ENCODE results near the gene NLRP8.
"Not testable (repeated sequence)": the region's sequence is repeated elsewhere in the genome, so short reads cannot be mapped to it uniquely, and the experiment has no call there.

The NLRP8 gene

DNA sequence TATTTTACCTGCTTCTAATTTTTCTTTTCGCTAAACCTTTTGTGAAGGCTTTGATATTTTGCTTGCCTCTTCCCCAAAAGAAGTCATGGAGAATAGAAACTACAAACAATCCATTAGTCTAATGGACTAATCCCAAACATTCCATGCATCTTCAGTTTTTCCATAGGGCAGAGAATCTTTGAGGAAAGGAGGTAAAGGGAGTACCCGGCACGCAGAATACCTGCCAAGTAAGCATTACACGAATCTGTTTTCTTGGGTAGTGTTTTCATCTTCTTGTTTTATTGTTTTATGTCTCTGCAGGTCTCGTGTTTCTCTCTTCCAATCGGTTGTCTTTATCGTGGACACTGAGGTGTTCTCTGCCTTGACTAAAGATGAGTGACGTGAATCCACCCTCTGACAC lies at the start of gene NLRP8:
Gene NLRP8 (plus strand): TSS at position 301 of the 400 bp plus-strand sequence.
- DNase-seq (ENCODE audit: low read depth): no peak

DNA sequence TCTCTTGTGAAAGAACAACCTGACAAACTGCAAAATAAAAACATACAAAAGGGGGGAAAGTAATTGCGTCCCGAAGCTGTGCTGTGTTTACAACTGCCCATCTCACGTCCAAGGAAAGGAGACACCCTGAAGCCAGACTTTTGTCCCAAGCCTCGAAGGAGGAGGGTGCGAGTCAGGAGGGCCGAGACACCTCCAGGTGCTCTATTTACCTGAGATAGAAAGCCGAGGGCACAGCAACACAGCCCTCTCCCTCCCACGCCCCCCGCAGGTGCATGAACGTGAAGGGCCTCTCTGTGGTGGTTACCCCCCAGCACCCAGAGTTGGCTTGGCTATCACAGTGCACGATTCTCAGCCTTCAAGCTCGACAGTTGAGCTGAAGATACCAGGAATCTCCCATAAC lies 48.7 kb upstream of the NLRP8 start:
- DNase-seq (ENCODE audit: low read depth): no peak

DNA sequence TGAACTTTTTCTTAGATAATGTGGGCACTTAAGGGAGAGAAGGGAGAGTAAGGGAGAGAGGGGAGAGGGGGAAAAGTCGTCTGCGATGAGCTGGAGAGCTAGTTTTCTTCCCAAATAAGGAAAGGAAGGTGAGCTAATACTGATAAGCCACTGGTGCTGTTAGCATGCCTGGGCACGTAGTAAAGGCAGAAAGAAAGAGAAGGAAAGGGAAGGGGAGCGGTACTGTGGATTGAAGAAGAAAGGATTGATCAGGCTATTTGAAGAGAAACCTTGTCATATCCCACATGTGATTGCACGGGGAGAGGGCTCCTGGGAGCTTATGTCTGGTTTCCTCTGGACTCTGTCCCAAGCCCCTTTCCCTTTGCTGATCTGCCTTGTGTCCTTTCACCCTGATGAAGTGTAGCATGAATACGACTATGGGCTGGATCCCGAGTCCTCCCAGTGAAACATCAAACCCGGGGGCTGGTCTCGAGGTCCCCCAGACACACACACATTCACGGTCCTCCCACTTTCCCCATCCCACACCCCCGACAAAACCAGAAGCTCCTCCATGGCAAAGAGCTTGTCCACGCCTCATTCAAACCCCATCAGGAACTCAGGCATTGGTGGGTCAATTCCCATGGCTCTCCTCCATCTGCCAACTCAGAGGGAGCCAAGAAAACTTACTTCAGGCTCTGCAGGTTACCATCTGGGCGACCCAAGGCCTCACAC lies 46.1 kb upstream of the NLRP8 start:
- no peak for DNase-seq (ENCODE audit: low read depth)

DNA sequence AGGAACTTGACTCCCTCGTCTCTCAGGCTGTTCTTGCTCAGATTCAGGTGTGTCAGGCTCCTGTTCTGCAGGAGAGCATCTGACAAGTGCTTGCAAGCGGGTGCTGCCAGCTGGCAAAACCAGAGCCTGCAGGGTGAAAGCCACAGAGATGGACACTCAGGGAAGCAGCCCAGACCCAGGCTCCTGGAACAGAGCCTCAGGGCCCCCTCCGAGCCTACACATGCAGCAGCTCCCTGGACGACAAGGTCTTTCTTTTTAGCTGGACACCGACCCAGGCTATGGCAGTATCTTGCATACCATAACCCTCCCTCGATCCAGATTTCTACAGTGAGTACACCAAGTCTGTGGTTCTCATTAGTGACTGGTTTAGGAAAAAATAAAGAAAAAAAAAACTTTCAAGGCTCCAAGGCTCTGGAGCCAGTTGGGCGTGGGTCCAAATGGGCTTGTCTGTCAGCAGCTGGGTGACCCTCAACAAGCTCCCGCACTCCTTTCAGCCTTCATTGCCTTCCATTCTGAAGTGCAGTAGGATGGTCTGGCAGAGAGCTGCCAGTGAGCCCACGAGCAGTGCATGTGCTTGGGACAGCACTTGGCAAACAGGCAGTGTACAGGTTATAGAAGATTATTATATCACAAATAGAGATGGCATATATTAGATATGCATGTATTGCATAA lies 45.4 kb upstream of the NLRP8 start:
- DNase-seq (ENCODE audit: low read depth): no peak

DNA sequence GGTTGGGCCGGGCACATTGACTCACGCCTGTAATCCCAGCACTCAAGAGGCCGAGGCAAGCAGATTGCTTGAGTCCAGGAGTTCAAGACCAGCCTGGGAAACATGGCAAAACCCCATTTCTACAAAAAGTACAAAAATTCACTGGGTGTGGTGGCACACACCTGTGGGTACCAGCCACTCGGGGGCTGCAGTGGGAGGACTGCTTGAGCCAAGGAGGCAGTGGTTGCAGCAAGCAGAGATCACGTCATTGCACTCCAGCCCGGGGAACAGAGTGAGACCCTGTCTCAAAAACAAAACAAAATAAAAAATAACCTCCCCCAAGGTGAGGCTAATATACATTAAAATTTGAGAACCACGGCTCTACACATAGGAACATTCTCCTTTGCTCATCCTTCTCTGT lies 40.3 kb upstream of the NLRP8 start:
- DNase-seq (ENCODE audit: low read depth): no peak

DNA sequence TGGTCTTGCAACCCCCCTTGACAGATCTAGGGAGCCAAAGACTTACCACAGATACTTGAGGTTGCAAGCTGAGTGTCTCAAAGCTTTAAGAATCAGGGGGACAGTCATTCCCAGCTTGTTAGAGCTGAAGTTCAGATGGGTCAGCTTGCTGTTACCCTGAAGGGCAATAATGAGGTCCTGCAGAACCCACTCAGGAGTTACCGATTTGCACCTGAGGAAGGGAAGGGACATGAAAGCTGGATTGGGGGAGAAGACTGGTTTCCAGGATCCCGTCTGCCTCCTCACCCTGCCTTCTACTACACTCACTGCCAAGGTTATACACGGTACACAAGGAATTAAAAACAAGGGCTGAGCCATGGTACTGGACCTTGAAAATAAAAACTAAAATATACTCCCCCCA lies 39.9 kb upstream of the NLRP8 start:
- no peak for DNase-seq (ENCODE audit: low read depth)

DNA sequence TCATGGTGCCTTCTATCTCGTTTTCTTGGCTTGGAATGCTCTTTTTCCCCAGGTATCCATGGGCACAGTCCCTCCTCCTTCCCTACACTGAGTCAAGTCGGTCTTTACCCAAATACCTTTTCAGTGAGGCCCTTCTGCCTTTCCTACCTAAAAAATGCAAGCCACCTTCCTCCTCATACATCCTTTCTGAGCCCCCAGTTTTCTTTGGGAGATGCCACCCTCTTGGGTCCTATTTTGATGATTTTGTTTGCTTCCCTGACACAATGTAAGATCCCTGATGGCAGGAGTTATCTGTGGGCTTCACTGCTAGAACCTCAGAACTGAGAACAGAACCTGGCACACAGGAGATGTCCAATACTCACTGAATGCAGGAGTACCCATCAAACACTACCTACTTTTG lies 37.8 kb upstream of the NLRP8 start:
- no peak for DNase-seq (ENCODE audit: low read depth)

DNA sequence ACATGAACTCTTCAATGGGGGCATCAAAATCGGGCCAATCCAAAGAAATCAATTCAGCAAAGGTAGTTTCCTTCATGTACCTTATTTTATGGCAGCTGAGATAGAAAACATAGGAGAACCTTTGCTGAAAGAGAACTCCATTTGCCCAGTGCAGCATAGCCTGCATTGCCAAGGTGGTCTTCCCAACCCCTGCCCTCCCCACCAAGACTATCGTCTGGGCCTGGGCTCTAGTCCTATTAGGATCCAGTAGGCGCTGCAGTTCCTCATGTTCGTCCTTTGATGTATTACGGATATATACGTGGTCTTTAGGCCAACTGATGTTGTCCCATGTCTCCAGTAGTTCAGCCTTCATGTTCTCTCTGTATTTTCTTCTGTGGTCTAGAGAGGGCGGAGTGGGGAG lies 34.7 kb upstream of the NLRP8 start:
- no peak for DNase-seq (ENCODE audit: low read depth)

DNA sequence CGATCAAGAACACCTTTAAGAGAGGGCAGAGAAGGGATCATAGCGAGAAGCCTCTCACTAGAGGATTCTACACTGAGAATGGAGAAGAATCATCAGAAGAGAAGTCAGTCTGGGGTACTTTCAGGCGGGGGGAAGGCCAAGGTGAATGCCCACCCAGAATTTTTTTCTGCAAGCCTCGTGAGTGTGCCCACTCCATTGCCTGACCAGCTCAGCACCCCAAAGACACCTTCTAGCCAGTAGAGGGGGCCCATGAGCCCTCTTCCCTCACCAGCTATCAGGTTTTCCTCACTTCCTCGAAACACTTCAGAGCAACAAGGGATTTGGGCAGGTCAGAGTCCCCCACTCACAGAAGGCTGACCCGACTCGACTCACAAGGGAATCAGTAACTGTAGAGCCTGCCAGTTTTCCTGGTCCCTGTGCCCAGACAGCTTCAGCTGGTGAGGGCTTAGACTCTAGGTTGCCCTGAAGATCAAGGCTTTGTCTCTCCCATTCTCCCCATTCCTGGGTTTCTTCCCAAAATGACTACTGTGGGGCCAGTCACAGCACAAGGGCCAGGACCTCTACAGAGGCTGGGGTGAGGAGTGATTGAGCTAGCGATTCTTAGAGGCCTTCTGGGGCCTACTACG lies 33.9 kb upstream of the NLRP8 start:
- DNase-seq (ENCODE audit: low read depth): no peak

DNA sequence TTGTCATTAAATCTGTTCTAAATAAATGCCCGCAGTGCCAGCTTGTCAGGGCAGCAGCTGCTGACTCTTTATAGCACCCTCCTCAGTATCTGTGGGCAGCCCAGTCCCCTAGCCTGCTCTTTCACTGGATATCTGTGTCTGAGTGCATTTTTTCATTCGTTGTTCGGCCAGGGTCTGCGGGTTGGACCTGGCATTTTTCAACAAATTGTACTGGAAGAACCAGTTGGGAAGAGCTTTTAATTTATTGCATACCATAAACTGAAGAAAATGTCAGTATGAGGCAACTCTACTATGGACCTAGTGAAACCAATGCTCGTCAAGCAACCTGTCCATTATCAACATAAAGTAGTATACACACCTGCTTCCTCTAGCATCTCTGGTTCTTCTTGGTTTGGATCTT lies 24.1 kb upstream of the NLRP8 start:
- no peak for DNase-seq (ENCODE audit: low read depth)

DNA sequence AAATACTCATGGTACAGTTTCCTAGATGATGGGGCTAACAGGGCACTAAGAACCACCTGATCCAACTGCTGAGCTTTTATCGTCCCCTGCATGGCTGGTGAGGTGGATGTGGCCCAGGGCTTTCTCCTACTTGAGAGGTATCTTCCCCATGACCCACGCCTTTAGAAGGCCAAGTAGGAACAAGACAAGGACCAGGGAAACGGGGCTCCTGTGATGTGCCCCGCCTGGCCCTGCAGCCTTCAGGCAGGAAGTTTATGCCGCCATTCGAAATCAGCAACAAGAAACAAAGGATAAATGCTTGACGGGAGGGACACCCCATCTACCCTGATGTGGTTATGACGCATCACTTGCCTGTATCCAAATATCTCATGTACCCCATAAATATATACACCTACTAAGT lies 19.6 kb upstream of the NLRP8 start:
- DNase-seq (ENCODE audit: low read depth): no peak

DNA sequence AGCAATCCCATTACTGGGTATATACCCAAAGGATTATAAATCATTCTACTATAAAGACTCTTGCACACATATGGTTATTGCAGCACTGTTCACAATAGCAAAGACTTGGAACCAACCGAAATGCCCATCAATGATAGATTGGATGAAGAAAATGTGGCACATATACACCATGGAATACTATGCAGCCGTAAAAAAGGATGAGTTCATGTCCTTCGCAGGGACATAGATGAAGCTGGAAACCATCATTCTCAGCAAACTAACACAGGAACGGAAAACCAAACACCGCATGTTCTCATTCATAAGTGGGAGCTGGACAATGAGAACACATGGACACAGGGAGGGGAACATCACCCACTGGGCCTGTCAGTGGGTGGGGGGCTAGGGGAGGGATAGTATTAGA lies 18.4 kb upstream of the NLRP8 start:
- not testable (repeated sequence) for DNase-seq (ENCODE audit: low read depth)

DNA sequence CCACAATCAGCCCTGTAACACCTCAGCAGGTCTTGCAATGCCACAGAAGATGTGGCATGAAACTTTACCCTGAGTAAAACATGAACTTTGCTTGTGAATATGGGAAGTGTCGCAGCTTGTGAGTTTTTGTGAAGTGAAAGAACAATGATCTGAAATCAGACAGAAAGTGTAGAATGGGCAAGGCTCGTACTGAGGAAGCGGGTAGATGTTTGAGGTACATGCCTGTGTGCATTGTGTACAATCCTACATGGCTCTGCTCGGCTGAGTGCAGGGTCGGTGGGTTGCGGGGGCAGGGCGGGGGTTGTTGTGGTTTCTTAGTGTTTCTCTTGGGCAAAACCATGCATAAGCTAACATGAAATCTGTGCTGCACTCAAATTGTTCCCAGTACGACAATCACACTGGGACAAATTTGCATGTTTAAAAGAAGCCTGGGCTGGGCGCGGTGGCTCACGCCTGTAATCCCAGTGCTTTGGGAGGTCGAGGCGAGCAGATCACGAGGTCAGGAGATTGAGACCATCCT lies 16.6 kb upstream of the NLRP8 start:
- no peak for DNase-seq (ENCODE audit: low read depth)

DNA sequence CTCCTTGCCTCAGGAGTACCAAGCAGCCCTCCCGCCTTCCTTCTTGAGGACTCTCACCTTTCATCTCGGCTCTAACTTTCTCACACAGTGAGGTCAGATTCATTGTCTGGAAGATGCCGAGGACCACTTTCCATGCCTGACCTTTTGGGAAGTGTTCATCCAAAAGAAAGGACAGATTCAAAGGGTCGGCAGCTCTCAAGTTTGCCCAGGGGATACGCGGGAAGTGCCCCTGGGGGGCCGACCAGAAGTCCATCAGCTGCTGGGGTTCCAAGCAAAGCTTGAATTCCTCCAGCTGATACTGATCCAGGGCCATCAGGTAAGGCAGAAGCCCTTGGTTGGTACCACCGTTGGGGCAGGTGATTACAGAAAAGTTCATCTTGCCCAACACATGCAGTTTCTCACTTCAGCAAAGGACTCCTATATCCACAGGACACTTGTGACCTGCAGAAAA lies 15.7 kb upstream of the NLRP8 start, which contains the start of gene NLRP13:
Gene NLRP13 (minus strand): TSS at position 401 of the 451 bp plus-strand sequence. CDS start 25 bp downstream, at position 376.
- DNase-seq (ENCODE audit: low read depth): no peak

DNA sequence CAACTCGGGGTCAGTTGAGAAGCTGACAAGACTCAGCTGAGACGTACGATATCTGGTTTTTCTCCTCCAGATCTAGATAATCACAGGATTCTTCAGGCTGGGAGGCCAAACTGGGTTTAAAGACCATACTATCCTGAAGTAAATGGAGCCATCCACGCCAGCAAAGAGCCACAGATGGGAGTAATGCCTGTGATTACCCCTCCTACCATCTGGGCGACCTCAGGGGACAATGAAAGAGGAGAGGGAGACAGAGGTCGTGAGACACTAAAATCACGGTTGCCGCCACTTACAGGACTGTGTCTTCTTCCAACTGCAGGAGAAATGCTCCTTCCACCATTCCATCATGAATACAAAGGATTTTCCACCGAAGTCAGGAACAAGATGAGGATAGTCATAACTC lies 12.4 kb upstream of the NLRP8 start:
- DNase-seq (ENCODE audit: low read depth): no peak

DNA sequence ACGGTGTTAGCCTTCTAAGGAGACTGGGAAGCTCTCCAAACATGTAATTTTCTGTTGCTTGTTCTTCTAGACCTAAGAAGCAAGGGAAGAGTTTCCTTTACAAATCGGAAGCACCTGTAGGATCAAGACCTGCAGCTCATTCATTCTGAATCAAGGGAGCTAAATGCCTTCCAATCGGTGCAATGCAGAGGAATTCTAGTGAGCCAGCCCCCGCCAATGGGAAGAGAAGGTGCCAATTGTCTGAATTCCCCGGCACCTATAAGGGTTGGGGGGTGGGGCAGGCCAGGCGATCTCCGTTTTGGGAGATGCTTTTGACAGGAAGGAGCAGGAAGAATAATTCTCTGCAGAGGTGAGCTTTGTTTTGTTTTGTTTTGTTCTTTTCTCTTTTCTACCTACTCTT lies 8.4 kb upstream of the NLRP8 start:
- DNase-seq (ENCODE audit: low read depth): no peak

DNA sequence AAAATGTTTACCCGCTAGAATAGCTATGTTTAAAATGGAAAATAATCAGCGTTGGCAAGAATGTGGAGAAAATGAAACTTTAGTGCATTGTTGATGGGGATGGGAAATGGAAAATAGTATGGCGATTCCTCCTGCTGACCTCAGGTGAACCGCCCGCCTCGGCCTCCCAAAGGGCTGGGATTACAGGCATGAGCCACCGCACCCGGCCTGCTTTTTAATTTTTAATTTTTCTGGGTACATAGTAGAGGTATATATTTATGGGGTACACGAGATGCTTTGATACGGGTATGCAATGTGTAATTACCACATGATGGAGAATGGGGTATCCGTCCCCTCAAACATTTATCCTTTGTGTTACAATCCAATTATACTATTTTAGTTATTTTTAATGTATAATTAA lies 7.3 kb upstream of the NLRP8 start:
- no peak for DNase-seq (ENCODE audit: low read depth)

DNA sequence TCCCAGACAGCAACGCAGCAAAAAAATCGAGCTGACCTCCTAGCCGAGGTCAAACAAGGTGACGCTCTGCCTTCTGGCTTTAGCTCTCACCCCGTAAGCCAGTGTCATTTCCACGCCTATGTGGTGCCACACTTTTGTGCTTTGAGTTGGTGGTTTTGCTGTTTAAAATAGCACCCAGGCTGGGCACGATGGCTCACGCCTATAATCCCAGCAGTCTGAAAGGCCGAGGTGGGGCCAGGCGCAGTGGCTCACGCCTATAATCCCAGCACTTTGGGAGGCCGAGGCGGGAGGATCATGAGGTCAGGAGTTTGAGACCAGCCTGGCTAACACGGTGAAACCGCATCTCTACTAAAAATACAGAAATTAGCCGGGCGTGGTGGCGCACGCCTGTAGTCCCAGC lies 2.9 kb downstream of the NLRP8 start:
- DNase-seq (ENCODE audit: low read depth): not testable (repeated sequence)

DNA sequence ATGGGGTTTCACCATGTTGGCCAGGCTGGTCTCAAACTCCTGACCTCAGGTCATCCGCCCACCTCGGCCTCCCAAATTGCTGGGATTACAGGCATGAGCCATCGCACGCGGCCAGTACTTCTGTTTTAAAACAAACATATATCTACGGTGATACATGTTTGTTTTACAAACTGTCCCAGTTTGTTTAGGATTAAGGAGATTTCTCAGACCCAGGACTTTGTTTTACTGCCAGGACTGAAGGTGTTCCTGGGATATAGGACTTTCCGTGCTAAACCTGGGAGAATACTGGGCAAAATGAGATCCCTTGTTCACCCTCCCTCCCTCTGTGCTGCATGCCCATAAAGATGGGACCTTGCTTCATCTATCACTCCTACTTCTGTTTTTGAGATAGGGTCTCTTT lies 8.8 kb downstream of the NLRP8 start:
- DNase-seq (ENCODE audit: low read depth): no peak

DNA sequence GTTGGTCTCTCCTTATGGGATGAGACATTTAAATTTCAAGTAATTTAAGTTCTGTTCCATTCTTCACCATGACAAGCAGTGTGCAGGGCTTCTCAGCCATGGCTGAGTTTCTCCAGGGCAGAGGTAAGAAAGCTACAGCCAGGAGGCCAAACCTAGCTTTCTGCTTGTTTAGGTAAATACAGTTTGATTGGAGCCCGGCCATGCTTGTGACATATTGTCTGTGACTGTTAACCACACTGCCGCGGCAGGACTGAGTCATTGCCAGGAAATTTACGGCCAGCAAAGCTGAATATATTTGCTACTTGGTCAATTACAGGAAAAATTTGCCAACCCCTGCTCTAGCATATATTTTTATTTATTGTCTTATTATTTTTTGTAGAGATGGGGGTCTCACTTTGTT lies 10.7 kb downstream of the NLRP8 start:
- DNase-seq (ENCODE audit: low read depth): no peak

DNA sequence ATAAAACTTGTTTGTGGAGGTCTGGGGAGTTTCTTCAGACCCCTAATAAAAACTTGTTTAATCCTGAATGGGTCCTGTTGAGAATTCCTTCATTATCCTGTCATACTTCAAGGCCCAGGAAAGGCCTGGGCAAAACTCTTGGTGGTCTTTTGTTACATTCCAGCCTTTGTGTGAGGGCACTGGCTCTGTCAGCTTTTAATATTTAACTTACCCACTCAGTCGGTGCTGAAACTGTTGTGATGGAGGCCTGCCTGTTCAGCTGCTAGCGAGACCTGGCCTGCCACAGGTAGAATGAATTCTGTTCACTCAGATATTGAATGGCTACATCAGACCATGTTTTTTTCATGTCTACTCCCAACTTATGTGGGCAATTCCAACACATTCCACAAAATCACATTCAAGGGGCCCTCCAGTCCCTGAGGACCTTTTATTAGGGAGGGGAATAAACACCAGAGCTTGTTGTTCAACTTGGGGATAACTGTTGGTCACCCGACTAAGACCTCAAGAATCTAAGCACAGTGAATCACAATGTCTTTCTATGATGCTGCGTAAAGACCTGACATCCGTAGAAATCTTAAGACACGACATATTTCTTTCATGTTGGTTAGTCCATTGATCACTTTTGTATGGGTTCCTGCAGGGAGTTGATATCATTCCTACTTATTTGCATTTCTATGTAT lies 12.5 kb downstream of the NLRP8 start:
- DNase-seq (ENCODE audit: low read depth): no peak

DNA sequence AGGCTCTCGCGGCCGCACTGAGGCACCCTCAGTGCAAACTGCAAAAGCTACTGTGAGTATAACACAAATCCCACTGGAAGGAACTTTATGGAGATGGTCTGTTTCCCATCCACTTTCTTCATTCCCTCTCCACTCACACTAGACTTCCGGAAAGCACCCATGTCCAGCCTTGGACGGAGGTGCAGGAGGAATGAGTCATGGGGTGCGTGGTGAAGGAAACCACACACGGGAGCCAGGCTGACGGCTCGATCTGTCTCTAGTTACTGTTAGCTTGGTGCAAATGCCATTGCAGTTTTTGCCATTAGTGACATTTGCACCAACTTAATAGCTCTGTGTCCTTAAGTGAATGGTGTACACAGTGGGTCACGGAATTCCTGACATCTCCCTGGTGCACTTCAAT lies 14.6 kb downstream of the NLRP8 start:
- DNase-seq (ENCODE audit: low read depth): no peak

DNA sequence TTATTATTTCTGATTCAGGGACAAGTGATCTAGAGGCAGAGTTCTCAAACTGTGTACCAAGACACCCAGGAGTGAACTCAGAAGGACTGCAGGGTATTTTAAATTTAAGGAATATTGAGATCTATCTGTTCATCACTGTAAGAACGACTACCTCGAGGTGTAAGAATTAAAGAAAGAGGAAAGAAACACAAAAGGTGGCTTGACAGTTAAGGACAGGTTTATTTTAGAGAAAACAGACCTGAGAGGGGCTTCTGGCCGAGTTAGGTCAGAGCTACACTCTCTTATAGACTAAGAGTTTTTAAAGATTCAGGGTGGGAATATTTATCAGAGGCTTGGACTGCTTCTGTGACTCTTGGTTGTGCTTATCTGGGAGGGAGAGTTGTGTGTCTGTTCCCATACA lies 26.4 kb downstream of the NLRP8 start:
- no peak for DNase-seq (ENCODE audit: low read depth)
